ENCODE measurements around the gene BCAS3.
"Not testable (repeated sequence)": the region's sequence is repeated elsewhere in the genome, so short reads cannot be mapped to it uniquely, and the experiment has no call there.

Gene BCAS3

GRCh38 chr17:61136296-61136695 lies 458.6 kb downstream of the BCAS3 start:
- no peak for DNase-seq

GRCh38 chr17:61139219-61139618 lies 461.6 kb downstream of the BCAS3 start:
- peak; percentile 62 to 64 for DNase-seq

- no peak for DNase-seq
Observed at GRCh38 chr17:61140081-61140786, 462.6 kb downstream of the BCAS3 start.

- no peak for DNase-seq
Observed at GRCh38 chr17:61143026-61143425, 465.4 kb downstream of the BCAS3 start.

- DNase-seq, result no peak
Observed at GRCh38 chr17:61144137-61144536, 466.5 kb downstream of the BCAS3 start.

- DNase-seq, result no peak
Observed at GRCh38 chr17:61144617-61145564, 467.2 kb downstream of the BCAS3 start.

GRCh38 chr17:61146833-61147232 lies 469.2 kb downstream of the BCAS3 start:
- DNase-seq, result not testable (repeated sequence)

GRCh38 chr17:61149106-61149825 lies 471.6 kb downstream of the BCAS3 start:
- no peak for DNase-seq

GRCh38 chr17:61149862-61150362 lies 472.3 kb downstream of the BCAS3 start:
- no peak for DNase-seq

- no peak for DNase-seq
Observed at GRCh38 chr17:61150686-61151299, 473.1 kb downstream of the BCAS3 start.

GRCh38 chr17:61152898-61153297 lies 475.2 kb downstream of the BCAS3 start:
- no peak for DNase-seq

- no peak for DNase-seq
Observed at GRCh38 chr17:61155590-61156237, 478.1 kb downstream of the BCAS3 start.

- DNase-seq, result no peak
Observed at GRCh38 chr17:61157246-61157886, 479.7 kb downstream of the BCAS3 start.

- DNase-seq, result no peak
Observed at GRCh38 chr17:61158376-61158775, 480.7 kb downstream of the BCAS3 start.

GRCh38 chr17:61159221-61159814 lies 481.7 kb downstream of the BCAS3 start:
- DNase-seq, result no peak

- DNase-seq, result no peak
Observed at GRCh38 chr17:61160204-61160603, 482.6 kb downstream of the BCAS3 start.

- no peak for DNase-seq
Observed at GRCh38 chr17:61160789-61161445, 483.3 kb downstream of the BCAS3 start.

- DNase-seq, result no peak
Observed at GRCh38 chr17:61161615-61162134, 484.0 kb downstream of the BCAS3 start.

- no peak for DNase-seq
Observed at GRCh38 chr17:61164517-61164916, 486.9 kb downstream of the BCAS3 start.

GRCh38 chr17:61167075-61167474 lies 489.4 kb downstream of the BCAS3 start:
- DNase-seq, result no peak

Measured in CD4-positive, alpha-beta T cell treated with Interleukin-1 beta for 1 hour (primary cell).